SHP77 (cell line): Measurements from ENCODE around the gene TELO2.

ENCODE experiments used
- DNase-seq, 2 experiments: peaks; one replicate each; lab custom pipeline; 2025; lab: John Stamatoyannopoulos, UW

Gene TELO2

DNA sequence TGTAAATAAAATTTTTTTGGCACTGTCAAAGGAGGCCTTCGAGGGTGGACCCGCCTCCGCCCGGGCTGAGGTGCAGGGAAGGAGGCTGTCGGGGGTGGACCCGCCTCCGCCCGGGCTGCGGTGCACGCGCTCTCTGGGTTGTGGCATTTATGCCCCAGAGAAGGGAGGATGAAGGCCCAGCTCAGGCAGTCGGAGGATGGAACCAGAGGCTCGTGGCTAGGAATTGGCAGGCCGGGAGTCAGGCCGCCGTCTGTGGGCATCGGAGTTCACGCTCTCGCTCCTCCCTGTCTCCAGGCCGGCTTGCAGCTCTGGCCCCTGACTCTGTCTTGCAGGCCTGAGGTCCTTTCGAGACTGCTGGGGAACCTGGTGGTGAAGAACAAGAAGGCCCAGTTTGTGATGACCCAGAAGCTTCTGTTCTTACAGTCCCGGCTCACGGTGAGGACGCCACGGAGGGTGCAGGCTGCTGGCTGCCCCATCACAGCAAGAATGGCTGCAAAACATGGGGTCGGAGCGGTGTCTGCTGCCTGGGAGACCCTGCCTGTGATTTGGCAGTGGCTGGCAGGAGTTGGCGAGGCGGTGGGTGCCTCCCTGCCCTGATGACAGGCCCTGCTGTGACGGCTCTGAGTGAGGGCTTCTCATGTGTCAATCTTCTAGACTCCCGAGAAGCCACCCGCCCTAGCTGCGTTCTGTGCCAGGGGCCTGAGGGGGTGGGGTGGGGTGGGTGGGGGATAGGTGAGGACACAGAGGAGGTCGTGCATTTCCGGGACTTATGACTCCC is 5.9 kb downstream of the TELO2 start:
- no peak for DNase-seq

DNA sequence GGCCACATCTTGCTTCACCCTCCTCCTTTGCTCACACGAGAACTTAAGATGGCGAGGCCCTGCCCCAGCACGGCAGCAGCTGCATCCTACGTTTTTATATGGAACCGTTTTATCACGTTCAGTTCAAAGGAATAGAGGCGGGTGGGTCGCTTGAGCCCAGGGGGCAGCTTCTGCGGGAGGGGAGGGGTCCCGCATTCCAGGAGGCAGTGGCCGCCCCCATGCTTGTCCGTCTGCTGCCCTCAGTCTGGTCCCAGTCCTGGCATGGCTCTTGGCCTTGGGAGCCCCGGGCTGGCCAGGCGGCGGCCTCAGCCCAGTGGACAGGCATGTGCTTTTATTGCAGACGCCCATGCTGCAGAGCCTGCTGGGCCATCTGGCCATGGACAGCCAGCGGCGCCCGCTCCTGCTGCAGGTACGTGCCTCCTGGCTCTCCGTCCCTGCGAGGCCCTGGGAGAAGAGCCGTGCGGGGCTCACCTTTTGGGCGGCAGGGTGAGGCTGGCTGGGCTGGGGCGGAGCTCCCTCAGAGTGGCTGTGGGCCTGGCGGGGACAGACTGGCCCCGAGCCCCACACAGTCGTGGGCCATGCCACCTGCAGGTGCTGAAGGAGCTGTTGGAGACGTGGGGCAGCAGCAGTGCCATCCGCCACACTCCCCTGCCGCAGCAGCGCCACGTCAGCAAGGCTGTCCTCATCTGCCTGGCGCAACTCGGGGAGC is 6.8 kb downstream of the TELO2 start:
- no peak for DNase-seq

DNA sequence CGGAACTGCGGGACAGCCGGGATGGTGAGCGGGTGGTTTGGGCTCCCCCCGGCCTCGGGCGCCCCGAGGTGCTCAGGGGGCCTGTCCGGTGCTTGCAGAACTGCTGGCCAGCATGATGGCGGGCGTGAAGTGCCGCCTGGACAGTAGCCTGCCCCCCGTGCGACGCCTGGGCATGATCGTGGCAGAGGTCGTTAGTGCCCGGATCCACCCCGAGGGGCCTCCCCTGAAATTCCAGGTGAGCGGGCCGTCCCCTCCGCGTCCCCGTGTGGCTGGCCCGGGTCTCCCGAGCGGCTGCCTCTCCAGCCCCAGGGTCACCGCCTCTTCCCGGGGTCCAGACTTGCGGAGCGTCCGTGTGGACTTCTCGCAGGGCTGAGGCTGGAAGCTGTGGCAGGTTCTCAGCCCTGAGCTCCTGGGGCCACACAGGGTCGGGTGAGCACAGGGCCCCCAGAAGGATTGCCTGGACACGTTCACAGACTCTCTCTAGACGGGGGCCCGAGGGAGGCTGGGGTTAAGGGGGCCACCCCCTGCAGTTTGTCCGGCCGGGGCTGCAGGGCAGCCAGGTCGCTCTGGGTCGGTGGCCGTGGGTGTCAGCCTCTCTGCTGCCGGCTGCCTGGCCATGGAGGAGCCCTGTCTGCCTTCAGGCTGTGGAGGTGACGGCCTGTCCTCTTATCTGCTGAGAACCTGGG is 7.4 kb downstream of the TELO2 start:
- no peak for DNase-seq

DNA sequence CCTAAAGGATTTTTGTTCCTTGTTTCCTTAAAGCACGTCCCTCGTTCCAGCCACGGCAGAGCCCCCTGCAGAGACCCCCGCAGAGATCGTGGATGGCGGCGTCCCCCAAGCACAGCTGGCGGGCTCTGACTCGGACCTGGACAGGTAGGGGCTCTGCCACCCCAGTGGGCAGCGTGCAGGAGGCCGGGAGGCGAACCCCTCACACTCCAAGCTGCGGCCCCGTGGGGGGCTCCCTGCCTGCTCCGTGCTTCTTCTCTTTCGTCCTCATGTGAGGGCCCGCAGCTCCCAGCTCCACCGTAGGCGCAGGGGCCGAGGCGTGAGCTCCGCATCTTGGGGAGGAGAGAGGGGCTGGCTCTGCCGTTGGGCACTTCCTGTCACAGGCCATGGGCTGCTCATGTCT is 8.5 kb downstream of the TELO2 start:
- no peak for DNase-seq

DNA sequence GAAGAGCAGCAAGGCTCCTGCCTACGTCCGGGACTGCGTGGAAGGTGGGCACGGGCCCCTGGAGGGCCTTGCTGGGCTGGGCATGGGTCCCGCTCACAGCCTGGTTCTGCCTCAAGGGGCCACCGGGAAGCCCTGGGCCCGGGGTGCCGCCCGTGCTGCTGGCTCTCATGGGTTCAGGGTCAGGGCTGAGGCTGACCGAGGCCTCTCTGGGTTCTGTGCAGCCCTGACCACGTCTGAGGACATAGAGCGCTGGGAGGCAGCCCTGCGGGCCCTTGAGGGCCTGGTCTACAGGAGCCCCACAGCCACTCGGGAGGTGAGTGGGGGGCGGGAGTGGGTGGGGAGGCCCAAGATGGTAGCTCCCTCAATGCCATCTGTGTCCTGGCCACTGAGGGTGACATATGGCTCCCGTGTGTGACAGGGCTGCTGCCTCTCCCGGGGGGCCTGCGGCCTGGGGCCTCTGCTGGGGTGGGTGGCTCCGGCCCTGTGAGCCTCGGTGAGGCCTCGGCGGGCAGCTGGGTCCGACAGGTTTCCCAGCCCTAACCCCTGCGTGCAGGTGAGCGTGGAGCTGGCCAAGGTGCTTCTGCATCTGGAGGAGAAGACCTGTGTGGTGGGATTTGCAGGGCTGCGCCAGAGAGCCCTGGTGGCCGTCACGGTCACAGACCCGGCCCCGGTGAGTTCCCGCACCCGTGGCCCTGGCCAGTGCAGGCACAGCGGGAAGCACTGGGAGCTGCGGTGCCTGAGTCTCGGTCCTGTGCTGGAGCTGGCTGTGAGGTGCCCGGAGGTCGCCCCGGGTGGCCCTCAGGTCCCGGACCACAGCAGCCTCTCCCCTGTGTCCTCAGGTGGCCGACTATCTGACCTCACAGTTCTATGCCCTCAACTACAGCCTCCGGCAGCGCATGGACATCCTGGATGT is 9.2 kb downstream of the TELO2 start:
- no peak for DNase-seq

DNA sequence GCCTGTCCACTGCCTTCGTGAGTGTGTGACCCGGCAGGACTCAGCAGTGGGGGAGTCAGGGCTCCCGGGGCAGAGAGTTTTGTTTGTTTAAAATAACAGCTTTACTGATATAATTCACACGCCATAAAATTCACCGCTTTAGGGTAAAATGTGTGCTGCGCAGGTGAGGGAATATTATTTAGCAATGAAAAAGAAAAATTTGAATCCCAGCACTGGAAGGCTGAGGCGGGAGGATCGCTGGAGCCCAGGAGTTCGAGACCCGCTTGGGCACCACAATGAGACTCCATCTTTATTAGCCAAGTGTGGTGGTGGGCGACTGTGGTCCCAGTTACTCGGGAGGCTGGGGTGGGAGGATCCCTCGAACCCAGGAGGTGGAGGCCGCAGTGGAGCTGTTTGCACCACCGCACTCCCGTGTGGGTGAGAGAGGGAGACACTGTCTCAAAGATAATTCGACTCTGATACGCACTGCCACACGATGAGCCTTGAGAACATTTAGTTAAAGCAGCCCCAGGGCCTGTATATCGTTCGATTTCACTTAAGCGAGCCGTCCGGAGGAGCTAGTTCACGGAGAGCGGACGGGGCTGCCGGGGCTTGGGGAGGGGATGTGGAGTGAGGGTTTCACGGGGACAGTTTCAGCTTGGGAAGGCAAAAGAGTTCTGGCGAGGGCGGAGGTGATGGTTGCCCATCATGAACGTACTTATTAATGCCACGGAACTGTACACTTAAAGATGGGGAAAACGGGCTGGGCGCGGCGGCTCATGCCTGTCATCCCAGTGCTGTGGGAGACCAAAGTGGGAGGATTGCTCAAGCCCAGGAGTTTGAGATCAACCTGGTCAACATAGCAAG is 10.2 kb downstream of the TELO2 start:
- no peak for DNase-seq

DNA sequence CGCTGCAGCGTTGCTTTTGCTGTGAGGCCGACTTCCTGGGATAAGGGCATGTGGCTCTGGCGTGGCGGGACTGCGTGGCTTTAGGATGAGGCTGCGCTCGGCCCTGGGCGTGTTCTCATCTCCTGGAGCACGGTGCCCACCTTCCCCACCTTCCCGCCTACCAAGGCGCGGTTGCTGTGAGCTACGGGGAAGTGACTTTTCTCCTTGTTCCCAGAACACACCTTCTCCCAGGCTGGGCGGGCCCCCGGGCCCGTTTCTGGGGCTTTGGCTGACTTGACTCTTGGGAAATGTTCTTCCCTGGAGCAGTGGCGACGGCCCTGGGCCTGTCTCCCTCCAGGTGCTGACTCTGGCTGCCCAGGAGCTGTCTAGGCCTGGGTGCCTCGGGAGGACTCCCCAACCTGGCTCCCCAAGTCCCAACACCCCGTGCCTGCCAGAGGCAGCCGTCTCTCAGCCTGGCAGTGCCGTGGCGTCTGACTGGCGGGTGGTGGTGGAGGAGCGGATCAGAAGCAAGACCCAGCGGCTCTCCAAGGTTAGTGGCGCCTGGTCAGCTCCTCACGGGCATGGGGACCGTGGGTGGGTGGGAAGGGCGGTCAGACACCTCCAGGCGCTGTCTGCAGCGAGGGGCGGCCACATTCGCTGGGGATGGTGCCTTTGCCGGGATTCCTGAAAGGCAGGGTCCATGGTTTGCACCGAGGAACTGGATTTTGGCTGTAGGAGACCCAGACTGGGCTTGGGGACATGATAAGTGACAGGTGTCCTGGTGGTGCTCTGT is 12.1 kb downstream of the TELO2 start:
- no peak for DNase-seq

DNA sequence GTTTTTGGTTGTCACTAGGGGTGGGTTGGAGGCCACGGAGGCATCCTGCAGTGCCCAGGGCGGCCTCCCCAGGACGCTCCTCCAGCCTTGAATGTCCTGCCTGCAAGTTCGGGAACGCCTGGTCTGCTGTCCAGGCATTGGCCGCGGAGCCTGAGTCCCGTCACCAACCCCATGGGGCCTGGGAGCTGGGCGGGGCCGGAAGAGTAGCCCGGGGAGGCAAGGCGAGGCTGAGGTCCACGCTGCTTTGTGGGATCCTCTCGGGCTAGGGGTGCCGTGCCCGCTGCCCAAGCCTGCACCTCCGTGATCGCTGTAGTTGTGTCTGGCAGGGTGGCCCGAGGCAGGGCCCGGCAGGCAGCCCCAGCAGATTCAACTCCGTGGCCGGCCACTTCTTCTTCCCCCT is 12.8 kb downstream of the TELO2 start:
- no peak for DNase-seq

DNA sequence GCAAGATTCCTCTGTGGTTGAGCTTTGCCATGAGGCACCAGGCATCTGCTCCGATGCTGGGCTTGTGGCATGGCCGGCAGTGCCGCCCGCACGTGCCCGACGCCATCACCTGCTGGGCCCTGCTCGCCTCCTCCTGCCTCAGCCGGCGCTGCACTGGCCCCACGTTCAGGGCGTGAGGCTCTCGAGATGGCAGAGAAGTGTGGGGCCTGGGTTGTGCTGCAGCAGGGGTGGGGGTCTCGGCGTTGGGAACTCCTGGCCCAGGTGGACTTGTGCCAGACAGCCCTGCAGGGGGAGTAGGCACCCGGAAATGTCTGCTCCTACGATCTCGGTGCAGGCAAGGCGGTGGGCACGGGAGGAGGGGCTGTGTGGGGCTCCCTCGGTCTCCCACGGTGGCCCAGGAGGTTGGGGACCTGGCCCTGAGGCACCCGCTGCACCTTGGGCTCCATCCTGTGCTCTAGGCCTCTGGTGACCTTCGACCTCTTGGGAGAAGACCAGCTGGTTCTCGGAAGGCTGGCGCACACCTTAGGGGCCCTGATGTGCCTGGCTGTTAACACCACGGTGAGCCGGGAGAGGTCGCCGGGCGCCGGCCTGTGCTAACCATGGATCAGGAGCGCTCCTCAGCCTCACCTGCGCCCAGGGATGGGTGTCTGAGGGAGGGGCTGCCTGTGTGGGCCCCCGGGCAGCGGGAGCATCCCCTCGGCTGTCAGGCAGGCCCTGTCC is 13.5 kb downstream of the TELO2 start:
- no peak for DNase-seq

DNA sequence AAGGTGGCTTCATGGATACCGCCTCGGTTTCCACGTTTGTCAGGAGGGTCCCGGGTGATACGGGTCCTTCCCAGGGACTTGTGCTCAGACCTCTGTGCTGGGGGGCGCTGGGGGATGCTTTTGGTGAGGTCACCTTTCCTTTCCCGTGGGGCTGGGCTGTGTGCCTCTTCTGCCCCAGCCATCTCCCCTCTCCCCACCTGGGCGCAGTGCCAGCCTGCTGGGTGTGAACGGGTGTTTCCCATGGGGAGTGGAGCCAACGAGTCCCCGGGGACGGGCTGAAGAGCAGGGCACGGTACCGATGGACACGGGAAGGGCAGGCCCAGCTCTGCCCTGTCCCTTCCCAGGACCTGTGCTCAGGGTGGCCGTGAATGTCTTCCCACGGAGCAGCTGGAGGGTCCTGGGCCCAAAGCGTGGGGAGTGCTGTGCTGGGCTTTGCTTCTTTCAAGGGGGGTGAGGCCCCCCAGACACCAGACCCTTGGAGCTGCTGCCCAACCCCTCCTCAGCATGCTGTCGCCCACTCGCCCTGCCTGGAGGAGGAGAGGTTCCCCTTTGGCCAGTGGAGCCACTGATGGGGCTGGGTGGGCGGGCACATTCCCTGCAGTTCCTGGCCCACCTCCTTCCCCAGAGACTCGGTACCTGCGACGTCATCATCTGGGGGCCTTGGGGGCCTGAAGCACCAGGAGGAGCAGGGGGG is 15.5 kb downstream of the TELO2 start:
- no peak for DNase-seq

DNA sequence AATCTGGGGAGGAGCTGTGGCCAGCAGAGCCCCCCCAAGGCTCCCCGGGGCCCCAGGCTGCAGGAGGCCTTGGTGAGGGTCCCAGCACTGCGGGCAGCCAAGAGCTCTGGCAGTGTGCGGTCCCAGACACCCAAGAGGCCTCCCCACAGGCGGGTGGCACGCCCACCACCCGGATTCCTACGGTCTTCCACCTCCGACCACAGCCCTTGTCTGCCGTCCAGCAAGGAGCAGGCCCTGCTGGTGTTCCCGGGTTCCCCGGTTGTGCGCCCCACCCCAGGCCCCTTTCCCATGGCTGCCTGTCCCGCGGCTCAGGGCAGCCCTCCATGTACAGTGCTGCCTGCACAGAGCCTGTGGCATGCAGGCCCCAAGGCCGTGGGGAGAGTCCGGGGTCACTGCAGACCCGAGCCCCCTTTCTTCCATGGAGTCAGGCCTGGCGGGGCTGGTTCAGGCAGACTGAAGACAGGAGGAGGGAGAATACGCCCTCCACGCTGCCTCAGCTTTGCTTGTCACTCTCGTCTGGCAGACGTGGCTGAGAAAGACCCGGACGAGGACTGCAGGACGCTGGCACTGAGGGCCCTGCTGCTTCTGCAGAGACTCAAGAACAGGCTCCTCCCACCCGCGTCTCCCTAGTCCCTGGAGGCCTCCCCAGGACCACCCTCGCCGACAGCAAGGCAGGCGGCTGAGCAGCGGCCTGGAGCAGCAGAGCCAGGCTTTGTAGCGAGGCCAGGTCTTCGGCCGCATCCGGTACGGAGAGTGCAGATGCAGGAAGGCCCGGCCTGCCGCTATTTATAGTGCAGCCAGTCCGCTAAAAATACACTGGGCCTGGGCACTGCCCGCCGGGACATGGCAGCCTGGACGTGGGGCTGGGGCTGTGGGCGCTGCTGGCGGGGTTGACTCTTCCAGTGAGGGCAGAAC is 16.4 kb downstream of the TELO2 start:
- no peak for DNase-seq

DNA sequence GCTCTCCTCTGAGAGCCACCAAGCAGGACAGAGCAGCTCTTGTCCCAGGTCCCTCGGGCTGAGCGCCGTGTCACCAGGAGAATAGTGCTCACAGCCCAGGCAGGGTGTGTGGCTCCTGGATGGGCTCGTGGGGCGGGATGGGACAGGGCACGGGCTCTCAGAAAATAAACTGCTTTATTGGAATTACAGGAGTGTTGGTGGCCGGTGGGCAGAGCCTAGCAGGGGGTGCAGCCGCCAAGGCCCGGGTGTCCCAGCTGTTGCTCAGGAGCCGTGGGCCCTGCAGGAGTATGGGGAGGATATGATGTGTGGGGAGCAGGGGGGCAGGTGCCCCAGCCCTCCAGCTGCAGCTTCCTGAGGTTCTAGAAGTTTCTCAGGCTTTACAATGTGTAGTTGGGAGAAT is 17.1 kb downstream of the TELO2 start:
- no peak for DNase-seq

DNA sequence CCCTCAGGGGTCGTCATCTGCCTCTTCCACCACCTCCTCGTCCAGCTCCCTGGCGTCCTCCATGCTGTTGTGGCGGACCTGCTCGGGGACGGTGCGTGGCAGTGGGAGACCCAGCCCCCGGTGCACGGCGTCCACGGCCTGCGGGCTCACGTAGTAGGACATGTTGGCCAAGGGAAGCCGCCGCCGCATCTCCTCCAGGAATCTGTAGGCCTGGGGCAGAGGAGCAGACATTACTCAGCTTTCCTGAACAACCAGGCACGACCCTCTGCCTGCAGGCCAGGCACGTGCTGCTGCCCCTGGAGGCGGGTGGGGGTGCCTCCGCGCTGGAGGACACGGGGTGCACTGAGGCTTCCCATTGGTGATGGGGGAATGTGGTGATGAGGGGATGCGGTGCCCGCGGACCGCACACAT is 17.8 kb downstream of the TELO2 start:
- DNase-seq = no peak

DNA sequence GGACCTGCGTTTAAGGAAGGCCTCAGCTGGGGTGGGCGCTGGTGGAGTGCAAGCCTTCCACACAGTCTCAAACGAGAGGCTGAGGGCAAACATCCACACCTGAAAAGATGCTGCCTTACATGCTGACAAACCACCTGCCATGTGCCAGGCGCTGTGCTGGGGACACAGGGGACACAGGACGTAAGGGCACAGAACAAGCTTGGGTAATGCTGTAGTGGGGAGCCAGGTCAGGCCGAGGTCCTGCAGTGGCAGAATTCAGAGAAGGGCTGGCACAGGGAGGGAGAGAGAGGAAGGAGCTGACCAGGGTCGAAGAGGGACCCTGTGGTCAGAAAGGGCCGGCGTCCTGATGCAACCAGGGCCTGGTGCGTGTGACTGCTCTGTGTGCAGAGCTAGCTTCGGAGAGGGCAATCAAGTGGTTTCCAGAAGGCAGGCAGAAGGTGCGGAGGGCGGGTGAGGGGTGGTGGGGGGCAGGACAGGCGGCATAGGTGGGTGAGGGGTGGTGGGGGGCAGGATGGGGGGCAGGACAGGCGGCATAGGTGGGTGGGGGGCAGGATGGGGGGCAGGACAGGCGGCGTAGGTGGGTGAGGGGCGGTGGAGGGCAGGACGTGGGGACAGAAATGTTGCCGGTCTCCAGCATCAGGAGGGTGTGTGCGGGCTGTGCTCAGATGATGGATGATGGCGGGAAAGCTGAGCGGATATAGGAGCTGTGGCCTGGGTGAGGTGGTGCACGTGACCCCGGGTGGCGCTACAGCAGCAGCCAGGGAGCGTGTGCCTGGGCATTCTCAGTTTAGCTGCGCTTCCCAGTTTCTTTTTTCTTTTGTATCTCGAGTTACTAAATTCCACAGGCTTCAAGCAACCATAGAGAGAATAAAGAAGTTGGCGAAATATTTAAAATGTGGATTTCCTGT is 18.8 kb downstream of the TELO2 start:
- DNase-seq = no peak

DNA sequence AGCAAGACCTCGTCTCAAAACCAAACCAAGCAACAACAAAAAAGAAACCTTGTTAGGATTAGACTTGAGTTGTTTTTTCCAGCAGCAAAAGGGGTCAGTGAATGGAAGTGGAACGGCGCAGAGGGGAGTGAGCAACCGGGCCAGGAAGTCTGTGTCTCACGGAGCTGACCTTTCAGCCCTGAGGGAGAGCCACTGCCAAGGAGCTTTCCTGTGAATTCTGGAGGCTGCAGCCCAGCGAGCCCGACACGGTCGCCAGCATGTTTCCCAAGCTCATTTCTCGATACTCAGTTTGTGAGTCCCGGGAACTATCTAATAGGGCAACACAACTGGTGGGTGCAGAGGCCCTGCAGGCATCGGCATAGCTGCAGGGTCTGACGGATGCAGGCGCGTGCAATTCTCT is 19.6 kb downstream of the TELO2 start:
- no peak for DNase-seq

DNA sequence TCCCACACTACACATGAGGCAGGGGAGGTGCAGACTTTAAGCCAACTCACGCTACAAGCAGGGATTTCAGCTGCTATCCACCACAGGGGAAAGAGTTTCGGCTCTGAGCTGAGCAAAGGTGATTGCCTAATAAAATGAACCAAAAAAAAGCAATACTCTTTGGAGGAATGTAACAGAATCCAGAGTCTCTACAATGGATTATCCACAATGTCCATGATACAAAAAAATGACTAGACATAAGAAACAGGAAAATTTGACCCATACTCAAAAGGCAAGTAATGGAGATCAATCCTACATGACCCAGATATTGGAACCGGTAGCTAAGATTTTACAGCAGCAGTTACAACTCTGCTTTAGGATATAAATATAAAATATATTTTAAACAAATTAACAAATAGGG is 21.3 kb downstream of the TELO2 start:
- DNase-seq = no peak

DNA sequence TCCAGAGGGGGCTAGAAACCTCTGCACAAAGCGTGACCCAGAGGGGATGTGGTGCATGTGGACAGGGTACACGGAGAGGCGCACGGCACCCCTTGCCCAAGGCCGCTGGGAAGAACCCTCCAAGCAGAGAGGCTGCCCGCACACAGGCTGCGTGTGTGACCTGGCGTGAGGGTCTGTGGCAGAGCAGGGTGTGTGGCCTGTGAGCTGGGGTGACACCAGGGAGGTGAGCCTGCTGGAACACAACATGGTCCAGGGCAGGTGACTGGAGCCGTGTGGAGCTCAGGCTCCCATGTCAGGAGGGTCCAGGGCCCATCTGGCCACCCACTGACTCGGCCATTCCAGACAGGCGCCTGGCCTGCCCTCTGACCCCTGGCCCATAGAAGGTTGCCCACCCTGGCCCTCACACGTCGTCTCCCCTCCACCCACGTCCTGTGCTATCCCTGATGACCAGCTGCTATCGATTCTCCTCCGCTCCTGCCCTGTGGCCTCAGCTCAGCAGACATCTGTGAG is 25.5 kb downstream of the TELO2 start:
- DNase-seq = no peak
